ENCODE measurements around the gene MTX1.
"Not testable (repeated sequence)": the region's sequence is repeated elsewhere in the genome, so short reads cannot be mapped to it uniquely, and the experiment has no call there.

The MTX1 gene

DNA sequence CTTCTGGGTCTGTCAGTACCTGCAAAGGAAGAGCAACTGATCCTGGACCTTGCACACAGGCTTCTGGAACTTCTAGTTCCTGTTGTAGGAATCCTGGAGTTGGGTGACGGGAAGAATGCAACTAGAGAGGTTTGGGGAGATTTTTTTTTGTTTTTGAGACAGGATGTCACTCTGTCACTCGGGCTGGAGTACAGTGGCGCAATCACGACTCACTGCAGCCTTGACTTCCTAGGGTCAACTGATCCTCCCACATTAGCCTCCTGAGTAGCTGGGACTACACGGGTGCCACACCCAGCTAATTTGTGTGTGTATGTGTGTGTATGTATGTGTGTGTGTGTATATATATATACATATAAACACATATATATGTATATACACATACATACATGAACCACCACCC lies 28.0 kb downstream of the MTX1 start:
- DNase-seq (ENCODE audit: low spot score): no peak

DNA sequence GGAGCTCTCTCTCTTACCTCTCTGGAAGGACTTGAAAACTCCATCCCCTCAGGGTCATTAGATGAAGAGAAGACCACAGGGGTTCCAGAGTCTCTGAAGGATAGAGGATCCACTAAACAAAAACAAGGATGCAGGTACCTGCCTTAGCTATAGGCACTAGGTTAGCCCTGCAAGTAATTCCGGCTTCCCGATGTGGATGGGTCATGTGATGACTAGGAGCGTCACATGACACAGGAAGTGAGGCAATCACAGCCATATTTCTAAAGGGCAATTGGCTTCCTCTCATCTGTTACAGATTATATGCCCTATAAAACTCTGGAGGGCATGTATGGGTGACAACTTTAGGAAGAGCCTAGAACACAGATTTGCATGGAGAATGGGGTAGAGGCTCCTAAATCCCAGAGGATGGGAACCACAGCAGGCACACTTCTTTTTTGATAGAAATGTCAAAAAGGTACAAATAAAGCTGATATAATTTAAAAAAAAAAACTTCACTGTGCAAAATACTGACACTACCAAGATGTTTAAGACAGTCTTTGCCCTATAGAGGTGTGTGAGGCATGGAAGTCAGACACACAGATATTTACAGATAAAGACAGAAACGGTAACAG lies 32.7 kb downstream of the MTX1 start:
- peak; percentile 92 for DNase-seq (ENCODE audit: low spot score)

DNA sequence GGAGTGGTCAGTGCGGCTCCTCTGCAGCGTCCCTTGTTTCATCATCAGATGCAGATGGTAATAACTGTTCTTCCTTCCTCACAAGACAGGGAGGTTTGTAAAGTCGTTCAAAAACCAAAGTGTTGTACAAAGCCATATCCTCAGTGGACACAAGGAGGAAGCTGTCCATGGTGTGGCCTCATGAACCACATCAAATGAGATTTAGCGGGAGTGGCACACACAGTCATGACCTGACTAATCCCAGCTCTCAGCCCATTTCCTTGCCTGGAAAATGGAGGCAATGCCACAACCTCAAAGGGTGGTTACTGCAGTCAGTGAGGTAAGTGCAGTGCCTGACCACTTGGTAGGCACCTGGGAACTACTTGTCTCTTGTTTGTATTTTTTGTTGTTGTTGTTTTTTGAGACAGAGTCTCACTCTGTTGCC lies 33.4 kb downstream of the MTX1 start:
- DNase-seq (ENCODE audit: low spot score): no peak

DNA sequence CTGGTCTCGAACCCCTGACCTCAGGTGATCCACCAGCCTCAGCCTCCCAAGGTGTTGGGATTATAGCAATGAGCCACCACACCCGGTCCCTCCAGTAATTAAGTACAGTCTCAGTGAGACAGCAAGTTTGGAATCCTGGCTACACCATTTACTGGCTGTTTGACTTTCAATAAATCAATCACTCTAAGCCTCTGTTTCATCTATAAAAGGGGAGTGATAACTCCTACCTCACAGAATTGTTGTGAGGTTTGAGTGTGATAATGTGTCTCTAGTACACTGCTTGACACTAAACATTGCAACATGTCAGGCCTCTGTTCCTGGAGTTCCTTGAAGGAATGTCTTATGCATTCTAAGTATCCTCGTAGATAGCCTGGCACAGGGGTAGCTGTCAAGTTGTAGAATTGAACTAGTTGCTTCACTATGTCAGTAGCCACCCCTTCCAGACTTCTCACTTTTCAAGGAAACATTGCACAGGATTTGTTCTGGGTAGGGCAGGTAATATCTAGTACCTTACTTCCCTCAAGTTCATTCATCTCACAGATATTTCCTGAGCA lies 34.4 kb downstream of the MTX1 start:
- no peak for DNase-seq (ENCODE audit: low spot score)

DNA sequence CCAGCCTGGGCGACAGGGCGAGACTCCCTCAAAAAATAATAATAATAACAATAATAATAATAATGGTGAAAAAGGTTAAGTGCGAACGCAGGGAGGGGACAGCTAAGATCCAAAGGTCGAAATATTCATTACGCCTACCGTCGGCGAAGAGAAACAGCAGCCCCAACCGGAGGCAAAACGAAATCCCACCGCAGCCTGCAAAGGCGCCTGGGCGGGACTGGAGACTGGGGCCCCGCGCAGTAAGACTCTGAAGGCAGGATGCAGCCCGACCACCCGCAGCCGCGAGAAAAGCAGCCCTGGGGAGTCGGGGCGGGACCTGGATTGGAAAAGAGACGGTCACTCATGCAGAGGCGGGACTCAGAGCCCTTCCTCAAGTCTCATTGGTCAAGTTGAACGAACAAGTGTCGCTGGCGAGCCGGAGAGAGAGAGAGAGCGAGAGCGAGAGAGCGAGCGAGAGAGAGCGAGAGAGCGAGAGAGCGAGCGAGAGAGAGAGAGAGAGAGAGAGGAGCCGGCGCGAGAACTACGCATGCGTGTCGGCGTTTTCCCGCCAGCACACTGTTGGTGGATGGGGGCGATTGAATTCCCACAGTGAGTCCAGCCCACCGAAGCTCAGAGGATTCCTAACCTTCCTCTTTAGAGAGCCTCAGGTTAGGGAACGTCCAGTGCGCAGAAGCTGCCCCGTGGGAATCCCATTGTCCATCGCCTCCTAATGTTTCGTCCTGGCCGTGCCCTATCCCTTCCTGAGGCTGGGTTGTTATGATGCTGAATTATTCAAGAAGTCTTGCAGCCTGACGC lies 36.1 kb downstream of the MTX1 start:
- DNase-seq (ENCODE audit: low spot score): peak; percentile 100

DNA sequence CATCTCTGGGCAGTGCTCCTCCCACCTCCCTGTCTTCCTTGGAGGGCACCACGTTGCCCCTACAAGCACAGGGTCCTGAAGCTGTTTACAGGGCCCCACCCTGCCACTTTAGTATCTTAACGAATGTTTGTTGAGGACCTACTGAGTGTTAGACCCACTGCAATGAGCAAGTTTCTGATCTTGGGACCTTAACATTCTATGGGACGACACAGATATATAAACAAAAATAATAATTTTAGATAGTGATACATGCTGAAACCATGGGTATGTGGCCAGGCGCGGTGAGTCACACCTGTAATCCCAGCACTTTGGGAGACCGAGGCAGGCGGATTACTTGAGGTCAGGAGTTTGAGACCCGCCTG lies 36.6 kb downstream of the MTX1 start:
- DNase-seq (ENCODE audit: low spot score): no peak

DNA sequence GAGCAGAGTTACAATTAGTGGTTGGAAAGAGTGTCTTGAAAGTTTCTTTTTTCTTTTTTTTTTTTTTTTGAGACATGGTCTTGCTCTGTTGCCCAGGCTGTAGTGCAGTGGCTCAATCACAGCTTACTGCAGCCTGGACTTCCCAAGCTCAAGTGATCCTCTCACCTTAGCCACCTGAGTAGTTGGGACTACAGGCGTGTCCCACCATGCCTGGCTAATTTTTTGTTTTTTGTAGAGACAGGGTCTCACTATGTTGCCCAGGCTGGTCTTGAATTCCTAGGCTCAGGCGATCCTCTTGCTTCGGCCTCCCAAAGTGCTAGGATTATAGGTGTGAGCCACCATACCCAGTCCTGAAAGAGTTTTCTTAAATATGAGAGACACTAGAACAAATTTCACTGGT lies 38.3 kb downstream of the MTX1 start:
- not testable (repeated sequence) for DNase-seq (ENCODE audit: low spot score)

DNA sequence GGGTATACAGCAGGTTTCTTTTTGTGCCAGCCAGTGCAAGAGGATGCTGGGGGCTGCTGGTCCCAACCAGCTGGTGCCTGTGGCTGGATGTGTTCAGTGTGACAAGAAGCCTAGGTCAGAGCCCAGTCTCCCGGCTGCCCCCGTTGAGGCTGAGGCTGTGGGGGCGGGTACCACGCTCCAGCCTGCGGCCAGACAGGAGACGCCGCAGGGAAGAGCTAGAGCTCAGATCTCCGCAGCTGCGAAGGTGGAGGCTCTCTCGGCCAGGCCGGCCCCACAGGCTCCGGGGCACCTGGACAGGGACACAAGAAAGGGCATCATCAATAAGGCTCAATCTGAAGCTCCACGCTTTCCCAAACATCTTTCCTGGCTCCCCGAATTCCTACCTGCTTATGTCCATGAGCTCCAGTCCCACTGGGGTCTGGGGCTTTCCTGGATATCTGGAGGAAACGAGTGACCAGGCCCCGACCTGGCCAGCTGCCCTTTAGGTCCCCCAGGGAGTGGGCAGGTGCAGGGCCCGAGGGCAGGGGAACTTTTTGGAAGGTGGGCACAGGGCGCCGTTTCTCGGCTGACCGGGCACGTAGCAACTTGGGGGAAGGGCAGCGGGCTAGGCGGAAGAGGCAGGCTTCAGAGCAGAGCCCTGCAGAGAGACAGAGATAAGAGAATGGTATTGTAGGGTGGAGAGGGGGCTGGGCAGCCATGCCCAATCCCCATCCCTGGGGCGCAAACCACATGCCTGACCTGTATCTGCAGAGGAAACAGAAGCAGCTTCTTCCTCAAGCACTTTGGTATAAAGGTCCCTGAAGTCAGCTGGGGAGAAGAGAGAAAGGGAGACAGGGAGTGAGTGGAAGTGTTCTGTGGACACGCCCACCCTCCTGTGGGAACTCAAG lies 39.4 kb downstream of the MTX1 start:
- no peak for DNase-seq (ENCODE audit: low spot score)

DNA sequence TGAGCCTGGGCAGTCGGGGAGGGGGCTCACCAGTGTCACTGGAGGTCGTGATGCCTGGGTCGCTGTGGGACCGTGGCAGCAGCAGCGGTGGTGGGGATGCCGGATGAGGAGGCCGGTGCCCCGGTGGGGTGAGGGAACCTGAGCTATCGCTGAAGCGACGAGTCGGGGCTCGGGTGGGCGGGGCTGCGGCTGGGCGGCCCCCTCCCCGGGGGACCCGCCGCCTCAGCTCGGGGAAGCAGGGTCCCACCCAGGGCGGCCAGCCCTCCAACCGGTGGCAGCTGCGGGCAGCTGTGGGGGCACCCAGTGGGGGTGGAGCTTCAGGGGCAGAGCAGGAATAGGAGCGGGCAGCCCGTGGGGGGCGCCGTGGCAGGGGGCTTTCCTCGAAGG lies 41.7 kb downstream of the MTX1 start:
- no peak for DNase-seq (ENCODE audit: low spot score)

DNA sequence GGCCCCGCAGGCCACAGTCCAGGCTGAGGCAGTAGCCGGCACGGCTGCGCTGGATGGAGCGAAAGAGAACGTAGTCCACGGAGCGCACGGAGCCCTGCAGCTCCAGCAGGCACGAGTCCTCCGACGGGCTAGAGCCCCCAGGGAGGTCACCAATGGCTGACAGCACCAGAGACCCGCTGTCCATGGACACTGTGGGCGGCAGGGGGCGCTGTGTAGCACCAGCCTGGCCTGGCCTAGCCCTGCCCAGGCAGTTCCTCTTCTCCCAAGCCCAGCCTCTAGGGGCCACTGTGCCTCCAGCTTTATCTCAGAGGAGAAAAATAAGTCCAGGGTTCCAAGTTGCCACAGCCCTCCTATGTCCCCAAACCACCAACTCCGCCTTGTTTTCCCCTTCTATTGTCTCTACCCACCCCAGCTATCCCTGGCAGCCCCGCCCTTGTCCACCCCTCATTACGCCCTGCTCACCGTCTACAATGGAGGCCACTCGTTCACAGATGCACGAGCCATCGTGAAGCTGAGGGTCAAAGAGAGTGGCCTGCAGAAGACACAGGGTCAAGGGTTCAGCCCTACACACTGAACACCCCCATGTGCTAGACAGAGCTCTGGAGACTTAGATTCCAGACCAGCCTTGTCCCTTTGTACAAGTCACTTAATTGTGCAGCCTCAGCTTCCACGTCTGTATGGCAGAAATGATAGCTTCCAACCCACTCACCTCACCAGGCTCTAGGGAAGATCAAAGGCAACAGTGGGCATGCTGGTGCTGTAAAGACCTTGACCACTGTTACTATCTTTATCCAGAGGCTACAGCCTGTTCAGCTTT lies 42.3 kb downstream of the MTX1 start:
- peak; percentile 99 for DNase-seq (ENCODE audit: low spot score)

DNA sequence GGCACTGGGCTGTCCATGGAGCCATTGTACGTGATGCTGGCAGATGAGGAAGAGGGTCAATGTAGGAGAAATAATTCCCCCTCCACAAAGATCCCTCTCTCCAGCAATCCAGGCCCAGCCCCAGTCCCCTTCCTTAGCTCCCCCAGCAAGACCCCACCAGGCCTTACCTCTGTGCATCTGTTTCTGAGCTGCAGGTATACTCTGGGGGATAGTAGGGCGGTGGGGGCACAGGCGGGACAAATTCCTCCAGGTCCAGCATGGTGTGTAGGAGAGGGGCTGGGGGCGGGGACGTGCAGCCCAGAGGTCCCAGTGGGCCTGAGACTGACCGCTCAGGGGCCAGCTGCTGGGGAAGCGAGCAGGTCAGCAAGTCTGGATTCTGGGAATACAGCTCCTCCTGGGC lies 43.1 kb downstream of the MTX1 start:
- DNase-seq (ENCODE audit: low spot score): no peak

DNA sequence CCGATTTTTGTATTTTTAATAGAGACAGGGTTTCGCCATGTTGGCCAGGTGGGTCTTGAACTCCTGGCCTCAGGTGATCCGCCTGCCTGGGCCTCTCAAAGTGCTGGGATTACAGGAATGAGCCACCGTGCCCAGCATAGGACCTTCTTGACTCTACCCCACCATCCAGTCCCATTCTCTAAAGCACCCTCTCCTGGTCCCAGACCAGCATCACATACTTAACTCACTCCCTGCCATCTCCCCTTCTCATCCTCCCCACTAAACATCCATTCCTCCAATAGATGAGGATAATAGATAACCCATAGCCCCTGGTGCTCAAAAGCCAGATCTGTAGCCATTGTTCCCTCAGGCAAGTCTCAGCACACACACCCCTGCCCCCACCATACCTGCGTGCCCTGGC lies 44.7 kb downstream of the MTX1 start:
- no peak for DNase-seq (ENCODE audit: low spot score)

DNA sequence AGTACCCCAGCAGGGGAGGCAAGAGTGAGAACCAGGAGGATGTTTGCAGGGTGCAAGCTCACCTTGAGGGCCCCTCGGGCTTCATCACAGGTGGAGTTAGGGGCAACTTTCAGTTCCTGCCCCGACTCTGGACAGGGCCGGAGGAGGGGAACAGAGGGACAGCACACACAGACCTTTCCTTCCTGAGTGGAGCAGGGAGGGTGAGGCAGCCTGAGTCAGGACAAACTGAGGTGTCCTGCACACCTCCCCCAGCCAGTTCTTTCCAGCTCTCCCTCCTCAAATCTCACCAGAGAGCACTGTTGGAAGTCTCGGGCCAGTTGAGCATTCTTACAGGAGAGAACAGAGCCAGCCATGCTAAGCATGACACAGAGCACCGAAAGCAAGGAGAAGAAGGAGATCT lies 45.3 kb downstream of the MTX1 start:
- DNase-seq (ENCODE audit: low spot score): no peak

DNA sequence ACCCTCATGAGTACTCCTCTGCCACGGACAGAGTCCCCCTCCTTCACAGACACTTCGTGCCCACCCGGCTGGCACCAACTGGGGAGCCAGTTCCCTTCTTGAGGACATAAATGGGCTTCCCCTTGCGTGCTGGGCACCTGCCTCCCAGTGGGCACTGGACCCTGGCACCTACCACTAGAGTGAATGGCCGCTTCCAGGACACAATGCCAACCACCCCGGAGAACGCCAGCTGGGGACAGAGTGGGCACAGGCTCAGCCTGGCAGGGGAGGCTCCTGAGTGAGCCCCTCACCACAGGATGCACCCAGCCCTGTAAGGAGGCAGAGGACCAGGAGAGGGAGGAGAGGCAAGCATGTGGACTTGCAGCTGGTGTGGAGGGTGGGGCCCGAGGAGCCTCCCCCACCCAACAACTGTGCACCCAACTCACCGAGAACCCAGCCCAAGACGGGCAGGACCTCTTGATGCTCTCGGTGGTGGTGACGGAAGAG lies 45.8 kb downstream of the MTX1 start:
- DNase-seq (ENCODE audit: low spot score): no peak

DNA sequence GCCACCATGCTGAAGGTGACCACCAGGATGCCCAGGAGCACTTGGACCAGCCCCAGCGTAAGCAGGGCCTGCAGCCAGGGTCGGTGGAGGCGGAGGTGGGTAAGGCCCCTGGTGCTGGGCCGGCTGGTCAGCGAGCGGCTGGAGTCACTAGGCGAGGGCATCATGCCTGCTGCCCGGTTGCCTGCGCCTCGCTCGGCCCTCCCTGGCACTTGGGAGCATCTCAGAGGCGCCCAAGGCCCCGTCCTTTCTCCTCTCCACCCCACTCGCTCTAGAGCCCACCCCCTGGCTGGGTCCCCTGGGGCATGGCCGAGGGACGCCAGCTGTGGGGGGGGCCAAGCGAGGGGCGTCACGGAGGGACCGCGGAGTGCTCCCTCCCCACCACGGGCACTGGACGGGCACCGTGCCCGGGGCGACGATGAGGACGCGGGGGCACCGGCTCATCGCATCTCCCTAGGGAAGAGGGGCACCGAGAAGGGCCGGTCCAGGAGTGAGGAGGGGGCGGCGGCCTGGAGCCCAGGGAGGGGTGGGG lies 46.3 kb downstream of the MTX1 start:
- no peak for DNase-seq (ENCODE audit: low spot score)

DNA sequence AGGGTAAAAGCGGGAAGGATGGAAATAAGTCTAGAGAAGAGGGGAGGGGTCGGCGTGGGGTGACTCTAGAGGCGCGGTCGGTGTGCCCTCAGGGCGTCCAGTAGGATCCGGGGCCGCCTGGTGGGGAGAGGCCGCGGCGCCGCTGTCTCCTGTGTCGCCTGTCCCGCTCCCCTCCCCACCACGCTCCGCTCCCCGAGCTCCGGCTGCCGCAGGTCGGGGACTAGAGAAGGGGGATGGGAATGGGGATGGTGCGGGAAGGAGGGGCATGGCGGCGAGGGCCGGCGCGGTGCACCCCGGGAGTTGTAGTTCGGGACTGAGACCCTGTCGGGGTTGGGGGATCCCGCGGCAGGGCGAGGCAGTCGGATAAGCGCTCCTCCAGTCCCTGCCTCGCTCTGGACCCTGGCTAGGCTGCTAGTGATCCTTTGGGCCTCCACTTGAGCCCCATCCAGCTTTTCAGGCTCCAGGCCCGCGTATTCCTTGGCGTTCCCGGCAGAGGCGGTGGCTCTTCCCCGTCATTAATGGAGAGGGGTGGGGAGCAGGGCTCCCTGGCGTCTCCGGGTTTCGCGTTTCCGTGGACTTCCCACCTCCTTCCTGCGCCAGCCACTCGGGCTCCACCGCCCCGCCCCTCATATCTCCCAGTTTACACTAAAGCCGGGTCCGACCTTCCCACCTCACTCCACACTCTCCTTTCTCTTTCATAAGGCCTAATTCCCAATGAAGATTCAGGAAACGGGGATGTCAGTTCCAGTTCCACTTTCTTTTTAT lies 46.9 kb downstream of the MTX1 start, which contains the start of gene ENTREP3:
Gene ENTREP3, minus strand, starts transcription at position 241 of the 765 bp plus-strand sequence. CDS start 606 bp downstream, outside the sequence.
- DNase-seq (ENCODE audit: low spot score): peak; percentile 91

DNA sequence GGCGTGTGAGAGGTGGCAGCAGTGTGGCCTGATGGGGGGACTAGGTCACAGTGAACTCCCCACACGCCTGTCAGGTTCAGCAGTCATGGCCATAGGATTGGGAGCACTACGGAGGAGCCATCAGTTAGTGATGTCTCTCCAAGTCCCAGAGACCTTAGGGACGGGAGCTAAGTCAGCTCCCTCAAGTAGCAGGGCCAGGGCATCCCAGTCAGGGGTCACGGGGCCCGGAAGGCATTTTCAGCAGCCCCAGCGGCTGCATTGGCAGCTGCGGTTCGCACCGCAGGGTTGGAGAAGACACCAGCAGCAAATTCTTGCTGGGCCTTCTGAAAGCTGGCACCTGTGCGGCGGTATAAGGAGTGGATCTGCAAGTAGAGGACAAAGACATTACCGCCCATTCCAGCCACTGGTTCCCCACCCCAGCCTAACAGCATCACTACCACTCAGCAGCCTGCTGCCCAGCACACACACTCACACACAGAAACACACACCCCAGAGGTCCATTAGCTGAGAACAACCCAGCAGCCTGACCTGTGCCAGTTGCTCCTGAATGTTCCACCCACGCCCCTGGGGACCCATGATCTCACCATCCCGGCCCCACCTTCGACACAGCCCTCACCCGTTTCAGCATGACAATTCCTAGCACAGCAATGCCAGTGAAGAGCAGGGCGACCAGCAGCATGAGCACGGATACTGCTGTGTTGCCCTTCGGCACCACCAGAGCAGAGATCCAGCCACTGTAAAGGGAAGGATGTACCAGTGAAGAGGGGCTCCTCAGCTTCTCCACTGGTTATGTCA lies 47.8 kb downstream of the MTX1 start:
- DNase-seq (ENCODE audit: low spot score): no peak

DNA sequence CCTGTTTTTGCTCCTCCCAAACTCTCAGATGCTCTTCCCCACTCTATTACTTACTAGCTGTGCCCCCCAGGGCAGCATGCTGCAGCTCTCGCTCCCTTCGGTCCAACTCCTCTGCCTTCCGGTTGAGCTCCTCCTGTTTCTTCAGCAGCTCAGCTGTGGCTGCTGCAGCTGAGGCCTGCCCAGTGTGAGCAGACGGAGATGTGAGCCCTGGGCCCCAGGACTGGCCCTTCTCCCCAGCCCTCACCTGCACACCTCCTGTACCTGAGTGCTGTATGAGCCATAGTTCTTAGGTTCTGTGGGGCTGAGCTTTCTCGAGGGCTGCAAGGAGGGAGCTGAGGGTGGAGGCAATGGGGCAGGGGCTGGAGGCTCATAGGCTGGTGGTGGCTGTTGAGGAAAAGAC lies 51.8 kb downstream of the MTX1 start:
- DNase-seq (ENCODE audit: low spot score): no peak

DNA sequence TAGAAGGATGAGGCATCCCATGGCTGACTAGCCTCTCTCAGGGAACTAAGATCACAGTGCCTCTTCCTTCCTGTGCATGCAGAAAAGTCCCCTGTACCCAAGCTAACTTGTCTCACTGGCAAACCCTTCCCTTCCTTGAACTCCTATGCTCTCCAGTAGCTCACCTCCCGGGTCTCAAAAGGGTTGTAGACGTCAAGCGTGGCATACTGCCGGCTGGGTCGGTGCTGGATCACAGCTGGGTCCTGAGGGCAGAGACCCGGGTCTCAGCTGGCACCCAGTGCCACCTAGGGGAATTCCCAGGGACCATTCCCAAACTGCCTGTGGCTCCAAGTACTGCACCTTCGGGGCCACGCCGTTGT lies 53.0 kb downstream of the MTX1 start:
- peak; percentile 55 for DNase-seq (ENCODE audit: low spot score)
